GM23248 (cell line): ENCODE data around the gene TICAM1.

Experiments used
- EZH2 ChIP-seq: fragments of 200-600 bp; sonication (generic); IDR thresholded peaks from 2 replicates; pipeline ENCODE4 v1.6.1; 2018; ENCODE audit warnings: antibody characterized with exemption, mild to moderate bottlenecking; ENCODE audit not compliant: insufficient read depth, poor library complexity, severe bottlenecking
- EZH2phosphoT487 ChIP-seq: fragments of 200-600 bp; sonication (generic); IDR thresholded peaks from 2 replicates; pipeline ENCODE4 v1.6.1; 2018; ENCODE audit warnings: antibody characterized with exemption, moderate library complexity, mild to moderate bottlenecking, low read depth; ENCODE audit not compliant: insufficient read depth

- TF ChIP-seq EZH2, result no peak
- TF ChIP-seq EZH2phosphoT487, result no peak
Observed at GRCh38 chr19:4806384-4806783, 25.1 kb downstream of the TICAM1 start.
